ENCODE measurements around the gene KIAA0825. TPM values are rescaled to one million over a fixed set of nuclear protein-coding genes. Genes with fewer than 3 reads are reported as not detected.

Gene KIAA0825
- total and polyA plus RNA-seq, 2 of the 8 experiments (the other 6 are each of a cell fraction or from before 2014, with no cell fraction given), result 0.60 to 1.0 TPM

- no peak overlapping the region for H2BK120ac ChIP-seq (replicated peaks; ENCODE audit: low read depth, low read length)
- ChIA-PET CTCF (ENCODE audit: partially characterized antibody) (interaction anchor here (1.1 kb wide), 1 partner anchor 20 kb away, joined by 3 read pairs; no protein-coding TSS in a partner anchor), POLR2A (ENCODE audit: partially characterized antibody) (no interaction called here)
- H2BK5ac ChIP-seq (ENCODE audit: low read depth, low read length), result no peak overlapping the region
- FAIRE-seq, result no peak
- H3K18ac ChIP-seq (ENCODE audit: extremely low read depth, low read length), result no peak overlapping the region
- H3K4me2 ChIP-seq (ENCODE audit: insufficient read depth in 1 of 2, low read depth in 2 of 2, low read length in 2 of 2), result no peak overlapping the region
- no peak overlapping the region for H3K4ac ChIP-seq (replicated peaks; ENCODE audit: insufficient read length, low read depth, low read length)
- no peak overlapping the region for H3K4me3 ChIP-seq (ENCODE audit: extremely low read depth in 1 of 4, insufficient read depth in 2 of 4, low read depth in 3 of 4, low read length in 4 of 4)
- H2BK15ac ChIP-seq (ENCODE audit: low read length), result no peak overlapping the region
- H3K23ac ChIP-seq (ENCODE audit: insufficient read length), result no peak overlapping the region
- no peak overlapping the region for H3K14ac ChIP-seq (ENCODE audit: insufficient read length)
- no peak overlapping the region for H4K91ac ChIP-seq (replicated peaks; ENCODE audit: insufficient read length, low read length)
- no peaks in the 10 kb centered on the region for H3K27me3 ChIP-seq (replicated peaks in 1 of 4; ENCODE audit: control insufficient read depth in 3 of 4, extremely low read depth in 1 of 4, insufficient read depth in 3 of 4, low read length in 3 of 4)
- no peak for DNase-seq (ENCODE audit: low read depth in 1 of 2, low spot score in 2 of 2)
- H4K5ac ChIP-seq (ENCODE audit: insufficient read length, low read depth, low read length), result no peak overlapping the region
- no peaks in the 10 kb centered on the region for H3K79me1 ChIP-seq (ENCODE audit: low read depth, low read length)
- no peak overlapping the region for H2BK12ac ChIP-seq (ENCODE audit: low read depth, low read length)
- peaks cover 3% of the 10 kb centered on the region in 2 experiments; a peak in 1 of 4 replicates for H3K9me3 ChIP-seq (ENCODE audit: insufficient read depth in 2 of 2, low read depth in 1 of 2, low read length in 1 of 2)
- H3K4me1 ChIP-seq (replicated peaks in 1 of 4; ENCODE audit: control insufficient read depth in 3 of 4, insufficient read depth in 4 of 4, low read length in 3 of 4), result no peaks in the 10 kb centered on the region
- no peak overlapping the region for H3K27ac ChIP-seq (ENCODE audit: low read depth, low read length)
- H2AFZ ChIP-seq (ENCODE audit: low read length), result no peak overlapping the region
- H3K36me3 ChIP-seq (ENCODE audit: control insufficient read depth in 2 of 4, insufficient read depth in 4 of 4, low read length in 3 of 4), result no peaks in the 10 kb centered on the region
- H3K9ac ChIP-seq (replicated peaks in 1 of 4; ENCODE audit: extremely low read depth in 1 of 4, low read depth in 3 of 4, low read length in 3 of 4), result no peak overlapping the region
- H4K20me1 ChIP-seq (replicated peaks in 1 of 2; ENCODE audit: control insufficient read depth in 1 of 2, insufficient read depth in 2 of 2, low read length in 2 of 2), result no peaks in the 10 kb centered on the region
- no peak overlapping the region for H3K56ac ChIP-seq (replicated peaks; ENCODE audit: insufficient read length, low read depth, low read length)
- TF ChIP-seq MAFK (IDR thresholded peaks at IDR 0.05; ENCODE audit: low read depth, low read length) (no peak), SAP30 (IDR thresholded peaks at IDR 0.05; ENCODE audit: insufficient read depth, insufficient replicate concordance, low read length) (no peak), CBX8 (IDR thresholded peaks at IDR 0.05; ENCODE audit: borderline replicate concordance, low read depth, low read length) (no peak), GTF2F1 (IDR thresholded peaks at IDR 0.05; ENCODE audit: borderline replicate concordance, low read depth, low read length) (no peak), TAF1 (IDR thresholded peaks at IDR 0.05; ENCODE audit: low read depth, low read length) (no peak), JUN (IDR thresholded peaks at IDR 0.05; ENCODE audit: low read depth, low read length) (no peak), GABPA (IDR thresholded peaks at IDR 0.05; ENCODE audit: borderline replicate concordance, insufficient read depth, low read length) (no peak), SIN3A (conservative IDR thresholded peaks at IDR 0.05 in 1 of 2, IDR thresholded peaks at IDR 0.05 in 1 of 2; ENCODE audit: low read depth in 1 of 2, low read length in 2 of 2) (no peak), RAD21 (IDR thresholded peaks at IDR 0.05 in 1 of 2, conservative IDR thresholded peaks at IDR 0.05 in 1 of 2; ENCODE audit: low read depth in 2 of 2, low read length in 2 of 2) (no peak), POLR2A (IDR thresholded peaks at IDR 0.05; ENCODE audit: control extremely low read depth in 1 of 2, low read depth in 2 of 2, low read length in 2 of 2) (no peak), SRF (IDR thresholded peaks at IDR 0.05; ENCODE audit: low read depth, low read length) (no peak)
- no peak overlapping the region for H2AK5ac ChIP-seq (ENCODE audit: low read depth, low read length)
- no peaks in the 10 kb centered on the region for H3K79me2 ChIP-seq (ENCODE audit: control insufficient read depth in 1 of 2, insufficient read depth in 2 of 2, low read length in 2 of 2)
- 81% methylated on average over 1 of the region's 1 CpG; no CpG with 5 or more reads in 1 of the 2 experiments for WGBS, 2 experiments (ENCODE audit: extremely low coverage in 1 of 2, insufficient coverage in 1 of 2, insufficient read length in 1 of 2, insufficient replicate concordance in 2 of 2, low coverage in 1 of 2, low lambda C conversion rate in 2 of 2, missing lambda C conversion rate in 1 of 2)
- H3K23me2 ChIP-seq (ENCODE audit: low read depth, low read length), result no peaks in the 10 kb centered on the region
- H2BK20ac ChIP-seq (ENCODE audit: low read length), result no peak overlapping the region
- H4K8ac ChIP-seq (ENCODE audit: extremely low read depth, insufficient read depth, low read length), result no peak overlapping the region
Observed at GRCh38 chr5:94551858-94552257, 66.5 kb downstream of the KIAA0825 start.
